NOMO-1 (cell line): ENCODE data around the gene CFAP251.

Source experiments
- DNase-seq, 2 experiments: peaks; one replicate each; lab custom pipeline; 2025; ENCODE audit not compliant: unreplicated experiment in 2 of 2; lab: John Stamatoyannopoulos, UW

Gene CFAP251

DNA sequence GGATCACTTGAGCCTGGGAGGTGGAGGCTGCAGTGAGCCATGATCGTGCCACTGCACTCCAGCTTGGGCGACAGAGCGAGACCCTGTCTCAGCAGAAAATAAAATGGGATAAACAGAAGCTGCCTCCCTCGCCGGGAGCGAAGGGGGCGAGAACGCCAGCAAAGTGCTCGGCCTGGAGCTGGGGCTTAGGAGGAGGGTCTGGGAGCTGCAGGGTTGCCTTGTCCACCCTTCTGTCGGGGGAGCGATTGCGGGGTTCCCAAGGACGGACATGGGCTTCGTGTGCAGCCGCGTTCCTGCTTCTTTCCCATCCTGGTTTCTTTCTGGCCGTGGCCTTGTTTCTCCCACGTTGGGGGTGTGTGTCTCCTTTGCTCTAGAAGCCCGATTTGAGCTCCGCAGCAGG, 132.3 kb downstream of the CFAP251 start:
- DNase-seq: no peak

DNA sequence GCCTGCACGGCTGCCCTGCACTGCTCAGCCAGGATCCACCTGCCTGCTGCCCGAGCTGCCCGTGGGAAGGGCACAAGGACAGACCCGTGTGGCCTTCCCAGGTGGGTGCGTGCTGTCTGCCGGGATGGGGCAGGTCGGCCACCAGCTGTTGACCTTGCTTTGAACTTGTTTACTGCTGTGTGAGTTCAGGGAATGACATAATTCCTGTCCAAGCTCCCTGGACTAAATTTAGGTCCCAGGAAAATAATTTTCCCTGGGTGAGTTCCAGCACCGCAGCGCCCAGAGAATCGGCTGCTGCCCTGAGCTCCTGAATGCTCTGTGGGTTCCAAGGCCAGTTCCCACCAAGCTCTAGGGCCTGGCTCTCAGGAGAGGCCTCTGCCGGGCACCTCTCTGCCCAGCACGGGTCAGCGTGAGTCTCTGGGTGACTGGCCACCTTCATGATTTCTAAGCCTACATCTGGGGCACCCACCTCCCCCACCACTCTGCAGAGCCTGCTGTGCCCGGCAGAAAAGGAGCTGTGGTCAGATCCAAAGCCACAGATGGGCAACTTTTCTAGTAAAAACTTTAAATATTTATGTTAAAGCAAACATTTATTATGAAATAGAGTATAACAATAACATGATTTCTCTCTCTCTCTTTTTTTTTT, 133.0 kb downstream of the CFAP251 start:
- DNase-seq: no peak

- DNase-seq: no peak
Observed at GRCh38 chr12:122052285-122052684, 133.9 kb downstream of the CFAP251 start.
